Measurements from ENCODE around the gene BCAS3. TPM values are rescaled to one million over a fixed set of nuclear protein-coding genes. Genes with fewer than 3 reads are reported as not detected.

The BCAS3 gene
- total and polyA plus RNA-seq, 4 experiments from 2014 or later = 27.0 to 45.2 (median 41.2) TPM

- POLR2A ChIA-PET (ENCODE audit: partially characterized antibody) = no interaction called here
Observed at GRCh38 chr17:61280338-61280737, 602.7 kb downstream of the BCAS3 start.

GRCh38 chr17:61280851-61281250 is 603.2 kb downstream of the BCAS3 start:
- Histone ChIP-seq H3K27ac (ENCODE audit: low read depth, low read length) (no peak overlapping the region), H3K27me3 (ENCODE audit: insufficient read depth, low read length) (no peaks in the 10 kb centered on the region), H3K4me3 (ENCODE audit: low read length in 2 of 2) (no peak overlapping the region), H3K4me1 (ENCODE audit: insufficient read depth, low read length) (no peaks in the 10 kb centered on the region), H3K9me3 (ENCODE audit: control insufficient read depth in 1 of 2, low read length in 2 of 2) (no peaks in the 10 kb centered on the region), H3K36me3 (ENCODE audit: insufficient read depth, low read length) (no peaks in the 10 kb centered on the region)
- intact Hi-C loops (cut with micrococcal nuclease) = no loop called here
- ChIA-PET CTCF (ENCODE audit: partially characterized antibody) (no interaction called here), POLR2A (ENCODE audit: partially characterized antibody) (no interaction called here)
- H3K27ac Mint-ChIP-seq = no peak overlapping the region
- H3K36me3 Mint-ChIP-seq = peaks cover 1 to 23% of the 10 kb centered on the region in 2 donors
- H3K4me3 Mint-ChIP-seq = no peak overlapping the region
- H3K27me3 Mint-ChIP-seq = no peaks in the 10 kb centered on the region
- no peaks in the 10 kb centered on the region for H3K9me3 Mint-ChIP-seq
- no peak for DNase-seq
- H3K4me1 Mint-ChIP-seq = no peaks in the 10 kb centered on the region

More at GRCh38 chr17:61280338-61280737, 602.7 kb downstream of the BCAS3 start:
- no peak overlapping the region for H3K27ac ChIP-seq (ENCODE audit: low read depth, low read length)
- no peak for DNase-seq
- no peaks in the 10 kb centered on the region for H3K36me3 ChIP-seq (ENCODE audit: insufficient read depth, low read length)
- no peaks in the 10 kb centered on the region for H3K4me1 ChIP-seq (ENCODE audit: insufficient read depth, low read length)
- Mint-ChIP-seq H3K9me3 (no peaks in the 10 kb centered on the region), H3K4me3 (no peak overlapping the region), H3K36me3 (peaks cover 1 to 25% of the 10 kb centered on the region in 2 donors), H3K27ac (no peak overlapping the region), H3K27me3 (no peaks in the 10 kb centered on the region), H3K4me1 (no peaks in the 10 kb centered on the region)
- CTCF ChIA-PET (ENCODE audit: partially characterized antibody) = no interaction called here
- intact Hi-C loops (cut with micrococcal nuclease) = no loop called here
- no peaks in the 10 kb centered on the region for H3K9me3 ChIP-seq (ENCODE audit: control insufficient read depth in 1 of 2, low read length in 2 of 2)
- H3K27me3 ChIP-seq (ENCODE audit: insufficient read depth, low read length) = no peaks in the 10 kb centered on the region
- no peak overlapping the region for H3K4me3 ChIP-seq (ENCODE audit: low read length in 2 of 2)

GRCh38 chr17:61282377-61282776 is 604.7 kb downstream of the BCAS3 start:
- Mint-ChIP-seq H3K27me3 (no peaks in the 10 kb centered on the region), H3K9me3 (no peaks in the 10 kb centered on the region), H3K4me1 (no peaks in the 10 kb centered on the region), H3K4me3 (no peak overlapping the region), H3K36me3 (peaks cover 1 to 23% of the 10 kb centered on the region in 2 donors), H3K27ac (no peak overlapping the region)
- CTCF ChIA-PET (ENCODE audit: partially characterized antibody) = no interaction called here
- DNase-seq = no peak
- POLR2A ChIA-PET (ENCODE audit: partially characterized antibody) = no interaction called here
- Histone ChIP-seq H3K4me3 (ENCODE audit: low read length in 2 of 2) (no peak overlapping the region), H3K9me3 (ENCODE audit: control insufficient read depth in 1 of 2, low read length in 2 of 2) (no peaks in the 10 kb centered on the region), H3K4me1 (ENCODE audit: insufficient read depth, low read length) (no peaks in the 10 kb centered on the region), H3K27me3 (ENCODE audit: insufficient read depth, low read length) (no peaks in the 10 kb centered on the region), H3K36me3 (ENCODE audit: insufficient read depth, low read length) (no peaks in the 10 kb centered on the region), H3K27ac (ENCODE audit: low read depth, low read length) (no peak overlapping the region)
- intact Hi-C loops (cut with micrococcal nuclease) = no loop called here

- CTCF ChIA-PET (ENCODE audit: partially characterized antibody) = no interaction called here
- Histone ChIP-seq H3K4me3 (ENCODE audit: low read length in 2 of 2) (no peak overlapping the region), H3K36me3 (ENCODE audit: insufficient read depth, low read length) (no peaks in the 10 kb centered on the region), H3K27ac (ENCODE audit: low read depth, low read length) (no peak overlapping the region), H3K9me3 (ENCODE audit: control insufficient read depth in 1 of 2, low read length in 2 of 2) (no peaks in the 10 kb centered on the region), H3K27me3 (ENCODE audit: insufficient read depth, low read length) (no peaks in the 10 kb centered on the region), H3K4me1 (ENCODE audit: insufficient read depth, low read length) (no peaks in the 10 kb centered on the region)
- no peaks in the 10 kb centered on the region for H3K4me1 Mint-ChIP-seq
- DNase-seq = no peak
- H3K27me3 Mint-ChIP-seq = no peaks in the 10 kb centered on the region
- peaks cover 0 to 23% of the 10 kb centered on the region in 2 donors for H3K36me3 Mint-ChIP-seq
- no peaks in the 10 kb centered on the region for H3K9me3 Mint-ChIP-seq
- no peak overlapping the region for H3K27ac Mint-ChIP-seq
- H3K4me3 Mint-ChIP-seq = no peak overlapping the region
- POLR2A ChIA-PET (ENCODE audit: partially characterized antibody) = no interaction called here
- intact Hi-C loops (cut with micrococcal nuclease) = no loop called here
Observed at GRCh38 chr17:61283043-61283442, 605.4 kb downstream of the BCAS3 start.

GRCh38 chr17:61284174-61284573 is 606.5 kb downstream of the BCAS3 start:
- H3K27ac Mint-ChIP-seq = no peak overlapping the region
- Histone ChIP-seq H3K36me3 (ENCODE audit: insufficient read depth, low read length) (no peaks in the 10 kb centered on the region), H3K27me3 (ENCODE audit: insufficient read depth, low read length) (no peaks in the 10 kb centered on the region), H3K27ac (ENCODE audit: low read depth, low read length) (no peak overlapping the region), H3K9me3 (ENCODE audit: control insufficient read depth in 1 of 2, low read length in 2 of 2) (no peaks in the 10 kb centered on the region), H3K4me3 (ENCODE audit: low read length in 2 of 2) (no peak overlapping the region), H3K4me1 (ENCODE audit: insufficient read depth, low read length) (no peaks in the 10 kb centered on the region)
- no peaks in the 10 kb centered on the region for H3K4me1 Mint-ChIP-seq
- no peak overlapping the region for H3K4me3 Mint-ChIP-seq
- DNase-seq = no peak
- no peaks in the 10 kb centered on the region for H3K27me3 Mint-ChIP-seq
- CTCF ChIA-PET (ENCODE audit: partially characterized antibody) = no interaction called here
- no peaks in the 10 kb centered on the region for H3K9me3 Mint-ChIP-seq
- POLR2A ChIA-PET (ENCODE audit: partially characterized antibody) = no interaction called here
- intact Hi-C loops (cut with micrococcal nuclease) = no loop called here
- H3K36me3 Mint-ChIP-seq = peaks cover 0 to 23% of the 10 kb centered on the region in 2 donors

GRCh38 chr17:61284746-61285145 is 607.1 kb downstream of the BCAS3 start:
- Mint-ChIP-seq H3K4me3 (no peak overlapping the region), H3K36me3 (peaks cover 0 to 21% of the 10 kb centered on the region in 2 donors), H3K4me1 (peaks cover 0 to 1% (median 0%) of the 10 kb centered on the region in 4 donors), H3K27ac (peak overlapping the region in 1 of 7 donors; percentile 46), H3K9me3 (no peaks in the 10 kb centered on the region), H3K27me3 (no peaks in the 10 kb centered on the region)
- intact Hi-C loops (cut with micrococcal nuclease) = no loop called here
- no peak overlapping the region for H3K27ac ChIP-seq (ENCODE audit: low read depth, low read length)
- H3K4me3 ChIP-seq (ENCODE audit: low read length in 2 of 2) = no peak overlapping the region
- H3K9me3 ChIP-seq (ENCODE audit: control insufficient read depth in 1 of 2, low read length in 2 of 2) = no peaks in the 10 kb centered on the region
- DNase-seq = no peak
- CTCF ChIA-PET (ENCODE audit: partially characterized antibody) = no interaction called here
- POLR2A ChIA-PET (ENCODE audit: partially characterized antibody) = no interaction called here
- no peaks in the 10 kb centered on the region for H3K27me3 ChIP-seq (ENCODE audit: insufficient read depth, low read length)
- no peaks in the 10 kb centered on the region for H3K36me3 ChIP-seq (ENCODE audit: insufficient read depth, low read length)
- no peaks in the 10 kb centered on the region for H3K4me1 ChIP-seq (ENCODE audit: insufficient read depth, low read length)

- ChIA-PET CTCF (ENCODE audit: partially characterized antibody) (interaction anchor here (1.4 kb wide), 1 partner anchor 9 kb away, joined by 3 read pairs; no protein-coding TSS in a partner anchor), POLR2A (ENCODE audit: partially characterized antibody) (no interaction called here)
- no peaks in the 10 kb centered on the region for H3K9me3 Mint-ChIP-seq
- no peaks in the 10 kb centered on the region for H3K4me1 ChIP-seq (ENCODE audit: insufficient read depth, low read length)
- no peak overlapping the region for H3K27ac ChIP-seq (ENCODE audit: low read depth, low read length)
- peaks cover 0 to 2% (median 0%) of the 10 kb centered on the region in 4 donors for H3K4me1 Mint-ChIP-seq
- H3K4me3 ChIP-seq (ENCODE audit: low read length in 2 of 2) = no peak overlapping the region
- DNase-seq = no peak
- intact Hi-C loops (cut with micrococcal nuclease) = no loop called here
- H3K36me3 ChIP-seq (ENCODE audit: insufficient read depth, low read length) = no peaks in the 10 kb centered on the region
- no peaks in the 10 kb centered on the region for H3K27me3 ChIP-seq (ENCODE audit: insufficient read depth, low read length)
- H3K36me3 Mint-ChIP-seq = peaks cover 0 to 15% of the 10 kb centered on the region in 2 donors
- H3K9me3 ChIP-seq (ENCODE audit: control insufficient read depth in 1 of 2, low read length in 2 of 2) = no peaks in the 10 kb centered on the region
- peak overlapping the region in 1 of 7 donors; percentile 12 for H3K27ac Mint-ChIP-seq
- no peaks in the 10 kb centered on the region for H3K27me3 Mint-ChIP-seq
- no peak overlapping the region for H3K4me3 Mint-ChIP-seq
Observed at GRCh38 chr17:61285526-61286320, 608.1 kb downstream of the BCAS3 start.
